SU-DHL-6 (cell line): ENCODE results near the gene KLRC3.
"Not testable (repeated sequence)": the region's sequence is repeated elsewhere in the genome, so short reads cannot be mapped to it uniquely, and the experiment has no call there.

Source experiments
- EZH2phosphoT487 ChIP-seq: fragments of 200-600 bp; sonication (generic), shearing (Covaris generic); conservative IDR thresholded peaks from 2 replicates; pipeline ENCODE4 v1.6.1; 2018; ENCODE audit warnings: mild to moderate bottlenecking, antibody characterized with exemption, low read length, moderate library complexity, mixed read lengths
- TF ChIP-seq, protein P1 (sequence below): fragments of 200-600 bp; sonication (generic); IDR thresholded peaks from one replicate; pipeline ENCODE4 v1.5.1; 2017; ENCODE audit warnings: antibody characterized with exemption, mild to moderate bottlenecking, low read length, moderate library complexity; ENCODE audit not compliant: insufficient read depth, poor library complexity, severe bottlenecking

DNA sequence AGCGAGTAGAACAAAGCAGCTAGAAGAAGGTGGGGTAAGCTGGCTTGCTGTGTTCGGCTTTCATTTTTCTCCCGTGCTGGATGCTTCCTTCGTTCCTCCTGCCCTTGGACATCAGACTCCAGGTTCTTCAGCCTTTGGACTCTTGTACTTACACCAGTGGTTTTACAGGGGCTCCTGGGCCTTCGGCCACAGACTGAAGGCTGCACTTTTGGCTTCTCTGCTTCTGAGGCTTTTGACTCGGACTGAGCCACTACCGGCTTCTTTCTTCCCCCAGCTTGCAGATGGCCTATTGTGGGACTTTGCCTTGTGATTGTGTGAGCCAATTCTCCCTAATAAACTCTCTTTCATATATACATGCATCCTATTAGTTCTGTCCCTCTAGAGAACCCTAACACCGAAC is 5.5 kb upstream of the KLRC3 start:
- TF ChIP-seq, protein P1, sequence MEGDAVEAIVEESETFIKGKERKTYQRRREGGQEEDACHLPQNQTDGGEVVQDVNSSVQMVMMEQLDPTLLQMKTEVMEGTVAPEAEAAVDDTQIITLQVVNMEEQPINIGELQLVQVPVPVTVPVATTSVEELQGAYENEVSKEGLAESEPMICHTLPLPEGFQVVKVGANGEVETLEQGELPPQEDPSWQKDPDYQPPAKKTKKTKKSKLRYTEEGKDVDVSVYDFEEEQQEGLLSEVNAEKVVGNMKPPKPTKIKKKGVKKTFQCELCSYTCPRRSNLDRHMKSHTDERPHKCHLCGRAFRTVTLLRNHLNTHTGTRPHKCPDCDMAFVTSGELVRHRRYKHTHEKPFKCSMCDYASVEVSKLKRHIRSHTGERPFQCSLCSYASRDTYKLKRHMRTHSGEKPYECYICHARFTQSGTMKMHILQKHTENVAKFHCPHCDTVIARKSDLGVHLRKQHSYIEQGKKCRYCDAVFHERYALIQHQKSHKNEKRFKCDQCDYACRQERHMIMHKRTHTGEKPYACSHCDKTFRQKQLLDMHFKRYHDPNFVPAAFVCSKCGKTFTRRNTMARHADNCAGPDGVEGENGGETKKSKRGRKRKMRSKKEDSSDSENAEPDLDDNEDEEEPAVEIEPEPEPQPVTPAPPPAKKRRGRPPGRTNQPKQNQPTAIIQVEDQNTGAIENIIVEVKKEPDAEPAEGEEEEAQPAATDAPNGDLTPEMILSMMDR, result not testable (repeated sequence)
- not testable (repeated sequence) for TF ChIP-seq EZH2phosphoT487
